ENCODE results near the gene KPRP.

Gene KPRP

GRCh38 chr1:152774875-152775274, 17.1 kb downstream of the KPRP start, which contains the start of gene LCE1F:
Gene LCE1F, plus strand, starts transcription at chr1:152775140. Its CDS starts 1,232 bp downstream, at chr1:152776372.
- no peak for DNase-seq

GRCh38 chr1:152776361-152776760, 18.5 kb downstream of the KPRP start:
- no peak for DNase-seq

GRCh38 chr1:152777510-152778137, 19.8 kb downstream of the KPRP start:
- peak; percentile 36 for DNase-seq

GRCh38 chr1:152783095-152783494, 25.3 kb downstream of the KPRP start:
- DNase-seq: no peak

- DNase-seq: no peak
Observed at GRCh38 chr1:152786077-152786476, 28.3 kb downstream of the KPRP start, which contains the start of gene LCE1E. Gene LCE1E, plus strand, starts transcription at chr1:152786257. Its CDS starts 1,043 bp downstream, at chr1:152787300.

GRCh38 chr1:152795686-152796085, 37.9 kb downstream of the KPRP start:
- no peak for DNase-seq

GRCh38 chr1:152796421-152796820, 38.6 kb downstream of the KPRP start, which contains the start of gene LCE1D:
Gene LCE1D, plus strand, starts transcription at chr1:152796721. Its CDS starts 1,074 bp downstream, at chr1:152797795.
- DNase-seq: no peak

GRCh38 chr1:152801333-152801732, 43.5 kb downstream of the KPRP start:
- no peak for DNase-seq

- DNase-seq: no peak
Observed at GRCh38 chr1:152806576-152806975, 48.8 kb downstream of the KPRP start, which contains the start of gene LCE1C. Gene LCE1C, minus strand, starts transcription at chr1:152806651. Its CDS starts 1,173 bp downstream, at chr1:152805478.

- DNase-seq: no peak
Observed at GRCh38 chr1:152811050-152811449, 53.2 kb downstream of the KPRP start.

Data from suppressor macrophage treated with lipopolysaccharide for 4 hours (primary cell).